T-helper 17 cell (primary cell): ENCODE measurements around the gene COL5A2. TPM values are rescaled to one million over a fixed set of nuclear protein-coding genes. Genes with fewer than 3 reads are reported as not detected.

Experiments used
- ATAC-seq: fragments of 150-1000 bp; cut with Tn5 transposase; 2 replicates; pipeline ENCODE4 v1.10.0; 2021; ENCODE audit warnings: mild to moderate bottlenecking, moderate library complexity
- DNase-seq, 3 donors: peaks; one replicate each; pipeline versions ENCODE4 v3.0.0 to v3.0.0-alpha.2; 2020 to 2021
- H3K9me3 ChIP-seq: one replicate; pipeline ENCODE4 v1.7.0; 2013; ENCODE audit warnings: low read length, mild to moderate bottlenecking; ENCODE audit not compliant: control insufficient read depth, poor library complexity, severe bottlenecking
- H3K27ac Mint-ChIP-seq: one replicate; pipeline ENCODE4 v1.8.0; 2022; ENCODE audit warnings: mild to moderate bottlenecking, moderate library complexity, mixed read lengths
- H3K27me3 Mint-ChIP-seq: one replicate; pipeline ENCODE4 v1.8.0; 2022; ENCODE audit warnings: mixed read lengths
- H3K36me3 Mint-ChIP-seq: one replicate; pipeline ENCODE4 v1.8.0; 2022; ENCODE audit warnings: low read depth, mixed read lengths
- H3K4me1 Mint-ChIP-seq: one replicate; pipeline ENCODE4 v1.8.0; 2022; ENCODE audit warnings: mild to moderate bottlenecking, mixed read lengths
- H3K4me3 Mint-ChIP-seq: one replicate; pipeline ENCODE4 v1.8.0; 2022; ENCODE audit warnings: mild to moderate bottlenecking, moderate library complexity, mixed read lengths
- total RNA-seq, 4 donors: library from RNA in 2 of 4; stranded (reverse) in 2 of 4; gene quantifications; one replicate each; pipeline ENCODE4 v1.2.3 and lab custom pipeline; 2022 to 2026

Gene COL5A2
- total RNA-seq, 2 donors from 2014 or later, result 0.18 to 0.37 TPM

DNA sequence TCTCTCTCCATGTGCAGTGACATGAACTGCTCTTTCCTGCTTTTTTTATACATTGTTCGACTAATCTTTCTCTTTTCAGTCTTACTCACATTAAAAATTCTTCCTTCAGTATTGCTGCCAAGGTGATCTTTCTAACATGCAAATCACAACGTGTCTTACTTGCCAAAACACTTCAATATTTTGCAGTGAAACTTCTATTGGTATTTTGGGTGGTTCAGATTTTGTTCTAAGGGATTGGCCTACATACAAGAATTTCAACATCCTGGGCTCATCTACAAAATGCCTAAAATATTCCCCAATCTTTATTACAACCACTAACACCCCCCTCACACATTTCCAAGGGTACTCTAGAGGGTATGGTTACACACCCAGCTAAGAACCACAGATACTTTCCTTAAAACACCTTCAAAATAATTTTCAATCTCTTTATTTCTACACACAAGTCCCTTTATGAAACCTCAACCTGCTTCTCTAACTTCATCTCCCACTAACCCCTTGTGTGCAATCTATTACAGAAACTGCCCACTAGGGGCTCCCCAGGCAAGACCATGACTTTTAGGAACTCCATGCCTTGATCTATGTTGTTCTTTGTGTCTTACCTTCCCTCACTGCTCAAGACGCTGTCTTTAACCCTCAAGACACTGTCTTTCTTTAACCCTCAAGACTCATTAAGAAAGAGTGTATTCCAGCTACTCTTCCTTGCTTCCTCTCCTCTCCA lies 154.5 kb downstream of the COL5A2 start:
- Mint-ChIP-seq H3K4me1 (no peaks in the 10 kb centered on the region), H3K4me3 (no peak overlapping the region), H3K27me3 (peaks cover 6% of the 10 kb centered on the region), H3K36me3 (no peaks in the 10 kb centered on the region), H3K27ac (no peak overlapping the region)
- DNase-seq (no peak), ATAC-seq (no peak)
- H3K9me3 ChIP-seq, result no peaks in the 10 kb centered on the region

DNA sequence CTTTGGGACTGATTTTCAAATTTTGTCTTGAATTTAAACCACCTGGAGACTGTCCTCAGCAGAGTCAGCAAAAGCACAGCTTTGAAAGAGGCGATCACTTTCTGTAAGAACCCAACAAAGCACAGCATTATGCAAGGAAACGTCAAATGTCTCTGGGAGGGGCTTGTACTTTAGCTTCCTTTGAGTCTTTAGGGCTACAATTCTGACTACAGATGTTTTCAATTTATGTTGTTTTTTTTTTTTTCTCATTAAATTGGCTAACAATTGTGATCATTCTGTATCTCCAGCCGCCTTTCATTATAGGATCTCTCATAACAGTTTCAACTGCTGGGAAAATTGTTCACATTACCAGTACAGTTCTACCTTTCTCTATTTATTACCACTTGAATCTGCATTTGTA lies 157.1 kb downstream of the COL5A2 start:
- Mint-ChIP-seq H3K27ac (no peak overlapping the region), H3K4me3 (no peak overlapping the region), H3K36me3 (no peaks in the 10 kb centered on the region), H3K27me3 (peaks cover 15% of the 10 kb centered on the region), H3K4me1 (no peaks in the 10 kb centered on the region)
- H3K9me3 ChIP-seq, result no peaks in the 10 kb centered on the region
- no peak for ATAC-seq
- DNase-seq, result no peak

DNA sequence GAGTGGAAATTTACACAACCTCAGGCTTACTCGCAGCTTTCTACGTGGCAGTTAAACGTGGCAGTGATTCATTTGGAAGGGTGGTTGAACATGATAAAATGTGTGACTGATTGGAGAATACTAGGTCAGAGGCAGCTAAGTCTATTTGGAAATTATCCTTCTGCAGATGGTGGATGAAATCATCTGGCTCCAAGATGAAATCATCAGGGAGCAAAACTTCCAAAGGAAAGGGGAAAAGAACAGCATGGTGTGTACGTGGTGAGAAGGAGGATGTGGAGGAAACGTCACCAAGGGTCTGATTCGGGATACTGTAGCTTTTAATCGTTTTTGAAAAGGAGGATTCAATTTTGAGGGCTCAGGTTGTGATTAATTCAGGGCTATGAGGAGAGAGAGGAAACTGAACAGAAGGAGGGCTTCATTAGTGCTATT lies 157.5 kb downstream of the COL5A2 start:
- Mint-ChIP-seq H3K4me1 (no peaks in the 10 kb centered on the region), H3K27me3 (peaks cover 16% of the 10 kb centered on the region), H3K36me3 (no peaks in the 10 kb centered on the region), H3K27ac (no peak overlapping the region), H3K4me3 (no peak overlapping the region)
- DNase-seq, result no peak
- ATAC-seq, result no peak
- no peaks in the 10 kb centered on the region for H3K9me3 ChIP-seq

DNA sequence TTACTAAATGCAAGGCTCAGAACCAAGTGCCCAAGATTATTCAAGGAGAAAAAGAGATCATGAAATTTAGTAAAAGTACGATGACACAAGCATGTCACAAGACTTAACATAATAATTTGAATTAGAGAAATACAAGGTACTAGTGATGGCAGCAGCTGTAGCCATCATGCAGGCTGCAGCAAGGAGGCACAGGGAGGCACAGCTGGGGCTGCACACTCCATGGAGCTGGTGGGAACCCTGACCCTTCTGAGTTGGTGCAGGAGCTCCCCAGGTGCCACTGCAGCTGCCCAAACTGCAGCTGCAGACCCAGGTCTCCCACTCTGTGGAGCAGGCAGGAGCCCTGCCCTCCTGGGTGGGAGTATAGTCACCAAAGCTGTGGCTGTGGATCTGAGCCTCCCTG lies 159.4 kb downstream of the COL5A2 start:
- H3K27ac Mint-ChIP-seq, result no peak overlapping the region
- H3K9me3 ChIP-seq, result no peaks in the 10 kb centered on the region
- H3K27me3 Mint-ChIP-seq, result peaks cover 16% of the 10 kb centered on the region
- no peak overlapping the region for H3K4me3 Mint-ChIP-seq
- ATAC-seq (no peak), DNase-seq (no peak)
- no peaks in the 10 kb centered on the region for H3K36me3 Mint-ChIP-seq
- H3K4me1 Mint-ChIP-seq, result no peaks in the 10 kb centered on the region

DNA sequence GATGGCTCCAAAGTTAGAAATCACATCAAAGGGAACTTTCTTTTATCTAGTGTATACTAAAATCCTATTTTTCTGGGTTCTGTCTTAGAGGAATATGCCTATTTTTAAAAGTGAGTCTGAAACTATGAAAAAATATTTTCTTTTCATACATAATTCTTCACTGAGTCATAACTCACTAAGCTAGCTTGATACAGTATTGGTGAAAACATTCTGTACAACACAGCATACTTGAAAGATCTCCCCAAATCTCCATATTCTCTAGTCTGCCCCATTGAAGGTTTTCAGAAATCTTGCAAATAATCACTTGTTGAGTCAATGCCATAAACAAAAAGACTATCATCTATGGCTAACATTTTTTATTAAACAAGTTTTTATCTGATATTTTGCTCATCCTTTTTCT lies 160.9 kb downstream of the COL5A2 start:
- no peaks in the 10 kb centered on the region for H3K9me3 ChIP-seq
- ATAC-seq, result no peak
- Mint-ChIP-seq H3K4me1 (no peaks in the 10 kb centered on the region), H3K27ac (no peak overlapping the region), H3K4me3 (no peak overlapping the region), H3K27me3 (peaks cover 10% of the 10 kb centered on the region), H3K36me3 (no peaks in the 10 kb centered on the region)
- DNase-seq, result no peak

DNA sequence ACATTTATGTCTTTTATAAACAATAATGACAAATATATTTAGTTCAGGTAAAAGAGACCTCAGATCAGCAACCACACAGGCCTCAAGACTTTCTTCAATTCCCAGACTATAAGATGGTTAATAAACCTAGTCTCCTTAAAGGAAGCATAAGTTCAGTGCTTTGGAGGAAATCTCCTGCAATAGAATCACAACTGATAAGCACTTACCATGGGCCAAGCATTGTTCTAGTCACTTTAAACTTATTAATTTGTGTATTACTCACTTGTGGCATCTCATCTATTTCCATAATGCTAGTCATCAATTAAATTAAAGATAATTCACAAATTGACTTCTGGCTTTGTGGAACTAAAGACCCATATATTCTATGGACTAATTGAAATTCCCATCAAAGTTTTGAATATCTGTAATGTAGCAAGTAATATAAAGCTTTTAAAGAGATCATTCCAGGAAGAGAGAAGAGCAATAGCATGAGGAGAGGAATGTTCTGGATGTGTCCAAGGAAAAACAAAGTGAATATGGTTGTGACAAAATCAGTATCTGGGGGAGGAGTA lies 163.2 kb downstream of the COL5A2 start:
- DNase-seq (no peak), ATAC-seq (no peak)
- peaks cover 10% of the 10 kb centered on the region for H3K27me3 Mint-ChIP-seq
- no peak overlapping the region for H3K27ac Mint-ChIP-seq
- H3K4me1 Mint-ChIP-seq, result no peaks in the 10 kb centered on the region
- no peaks in the 10 kb centered on the region for H3K36me3 Mint-ChIP-seq
- no peaks in the 10 kb centered on the region for H3K9me3 ChIP-seq
- H3K4me3 Mint-ChIP-seq, result no peak overlapping the region

DNA sequence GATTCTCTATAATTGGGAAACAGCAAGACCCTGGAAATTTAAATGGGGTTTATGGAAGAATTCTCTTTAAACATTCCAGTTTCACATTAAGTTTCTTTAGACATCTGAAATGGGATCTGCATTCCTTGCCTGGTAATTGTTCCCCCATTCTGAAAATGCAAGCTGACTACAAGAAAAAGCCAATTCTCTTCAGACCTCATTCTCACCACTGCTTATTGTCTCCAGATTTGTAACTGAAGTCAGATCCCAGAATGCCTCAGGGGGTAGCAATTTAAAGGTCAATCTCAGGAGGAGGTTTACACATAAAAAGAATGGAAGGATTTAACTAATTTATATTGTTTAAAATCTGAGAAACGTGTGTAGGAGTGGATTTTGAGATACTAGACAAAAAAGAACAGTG lies 164.2 kb downstream of the COL5A2 start:
- no peaks in the 10 kb centered on the region for H3K9me3 ChIP-seq
- no peaks in the 10 kb centered on the region for H3K36me3 Mint-ChIP-seq
- peaks cover 10% of the 10 kb centered on the region for H3K27me3 Mint-ChIP-seq
- no peak overlapping the region for H3K27ac Mint-ChIP-seq
- no peak for ATAC-seq
- no peak overlapping the region for H3K4me3 Mint-ChIP-seq
- H3K4me1 Mint-ChIP-seq, result no peaks in the 10 kb centered on the region
- DNase-seq, result no peak

DNA sequence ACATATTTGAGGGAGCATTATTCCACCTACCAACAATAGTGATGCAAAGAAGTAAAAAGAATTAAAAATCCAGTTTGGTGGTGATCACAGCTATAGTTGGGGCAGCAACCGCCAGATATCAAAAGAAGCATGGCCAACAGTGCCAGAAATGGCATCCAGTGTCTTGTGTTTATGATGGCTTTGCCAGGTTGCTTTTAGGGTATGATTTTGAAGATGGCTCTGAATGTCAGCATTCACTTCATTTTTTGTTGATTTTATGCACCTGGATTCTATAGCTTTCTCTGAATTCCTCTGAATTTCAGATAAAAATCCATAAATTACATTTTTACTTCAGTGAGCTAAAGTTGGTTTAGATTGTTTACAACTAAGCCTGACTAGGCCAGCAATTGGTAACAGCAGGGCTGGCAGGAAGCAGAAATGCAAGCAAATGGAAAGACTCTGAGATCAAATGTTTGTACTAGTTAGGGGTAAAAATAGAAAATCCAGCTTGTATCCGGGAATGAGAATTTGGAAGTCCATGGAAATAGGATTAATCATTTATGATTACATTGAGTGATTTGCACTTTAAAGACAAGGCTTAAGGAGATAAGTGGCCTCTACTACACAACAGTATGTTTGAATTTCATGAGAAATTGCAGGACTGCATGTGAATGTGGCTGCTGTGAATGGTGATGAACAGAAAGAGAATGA lies 165.0 kb downstream of the COL5A2 start:
- H3K9me3 ChIP-seq, result no peaks in the 10 kb centered on the region
- Mint-ChIP-seq H3K4me3 (no peak overlapping the region), H3K27me3 (peaks cover 10% of the 10 kb centered on the region), H3K36me3 (no peaks in the 10 kb centered on the region), H3K4me1 (no peaks in the 10 kb centered on the region), H3K27ac (no peak overlapping the region)
- DNase-seq (no peak), ATAC-seq (no peak)

DNA sequence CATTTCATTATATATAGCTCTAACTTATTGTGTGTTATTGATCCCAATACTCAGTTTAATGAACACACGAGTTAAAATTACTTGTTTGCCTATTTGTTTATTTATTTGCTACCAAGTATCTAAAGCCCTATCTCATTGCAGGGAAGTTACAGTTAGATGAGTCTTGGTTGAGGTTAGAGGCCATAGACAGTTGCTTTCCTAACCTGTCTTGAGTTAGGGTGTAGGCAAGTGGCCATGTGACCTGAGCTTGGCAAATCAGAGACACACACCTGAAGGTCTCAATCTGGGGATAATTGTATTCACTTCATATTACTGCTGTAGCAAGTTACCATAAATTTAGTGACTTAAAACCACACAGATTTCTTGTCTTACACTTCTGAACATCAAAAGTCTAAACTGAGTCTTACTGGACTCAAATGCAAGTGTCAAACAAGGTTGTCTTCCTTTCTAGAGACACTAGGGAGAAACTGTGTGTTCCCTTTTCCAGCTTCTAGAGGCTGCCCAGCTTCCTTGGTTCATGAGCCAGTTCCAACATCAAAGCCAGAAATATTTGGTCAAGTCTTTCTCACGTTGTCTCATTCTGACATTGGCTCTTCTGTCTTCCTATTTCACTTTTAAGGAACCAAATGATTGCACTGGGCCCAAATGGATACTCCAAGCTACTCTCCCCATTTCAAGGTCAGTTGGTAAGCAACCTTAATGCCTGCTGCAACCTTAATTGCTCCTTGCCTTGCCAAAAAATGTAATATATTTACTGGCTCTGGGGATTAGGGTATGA lies 165.7 kb downstream of the COL5A2 start:
- ATAC-seq, result no peak

DNA sequence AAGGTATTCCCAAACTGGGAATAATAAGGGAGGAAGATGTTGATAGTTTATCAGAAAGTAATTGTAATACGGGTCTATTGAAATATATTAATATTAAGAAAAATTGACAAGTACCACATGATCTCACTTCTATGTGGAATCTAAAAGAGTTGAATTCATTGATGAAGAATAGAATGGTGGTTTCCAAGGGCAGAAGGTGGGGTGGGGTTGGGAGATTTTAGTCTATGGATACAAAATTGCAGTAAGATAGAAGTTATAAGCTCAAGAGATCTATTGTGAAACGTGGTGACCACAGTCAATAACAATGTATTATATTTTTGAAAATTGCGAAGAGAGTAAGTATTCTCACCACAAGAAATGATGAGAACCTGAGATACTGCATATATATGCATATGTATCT lies 166.5 kb downstream of the COL5A2 start:
- no peaks in the 10 kb centered on the region for H3K4me1 Mint-ChIP-seq
- no peak overlapping the region for H3K4me3 Mint-ChIP-seq
- no peak overlapping the region for H3K27ac Mint-ChIP-seq
- DNase-seq (no peak), ATAC-seq (no peak)
- H3K36me3 Mint-ChIP-seq, result no peaks in the 10 kb centered on the region
- H3K27me3 Mint-ChIP-seq, result peaks cover 4% of the 10 kb centered on the region
- no peaks in the 10 kb centered on the region for H3K9me3 ChIP-seq

More for the DNA sequence above, 165.7 kb downstream of the COL5A2 start:
- Mint-ChIP-seq H3K27me3 (peaks cover 5% of the 10 kb centered on the region), H3K4me3 (no peak overlapping the region), H3K36me3 (no peaks in the 10 kb centered on the region), H3K4me1 (no peaks in the 10 kb centered on the region), H3K27ac (no peak overlapping the region)
- H3K9me3 ChIP-seq, result no peaks in the 10 kb centered on the region
- DNase-seq, result no peak

DNA sequence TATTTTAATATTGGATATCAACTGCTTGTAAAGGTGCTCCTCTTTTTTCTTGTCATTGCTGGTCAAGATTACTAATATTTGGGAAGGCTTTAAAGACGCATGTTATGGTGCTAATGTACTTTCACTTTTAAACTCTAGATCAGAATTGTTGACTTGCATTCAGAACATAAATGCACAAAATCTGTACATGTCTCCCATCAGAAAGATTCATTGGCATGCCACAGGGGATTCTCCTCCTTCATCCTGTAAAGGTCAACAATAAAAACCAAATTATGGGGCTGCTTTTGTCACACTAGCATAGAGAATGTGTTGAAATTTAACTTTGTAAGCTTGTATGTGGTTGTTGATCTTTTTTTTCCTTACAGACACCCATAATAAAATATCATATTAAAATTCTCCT lies 167.2 kb downstream of the COL5A2 start:
- no peaks in the 10 kb centered on the region for H3K36me3 Mint-ChIP-seq
- H3K27me3 Mint-ChIP-seq, result no peaks in the 10 kb centered on the region
- H3K27ac Mint-ChIP-seq, result no peak overlapping the region
- DNase-seq (no peak), ATAC-seq (no peak)
- H3K4me1 Mint-ChIP-seq, result no peaks in the 10 kb centered on the region
- no peaks in the 10 kb centered on the region for H3K9me3 ChIP-seq
- no peak overlapping the region for H3K4me3 Mint-ChIP-seq

DNA sequence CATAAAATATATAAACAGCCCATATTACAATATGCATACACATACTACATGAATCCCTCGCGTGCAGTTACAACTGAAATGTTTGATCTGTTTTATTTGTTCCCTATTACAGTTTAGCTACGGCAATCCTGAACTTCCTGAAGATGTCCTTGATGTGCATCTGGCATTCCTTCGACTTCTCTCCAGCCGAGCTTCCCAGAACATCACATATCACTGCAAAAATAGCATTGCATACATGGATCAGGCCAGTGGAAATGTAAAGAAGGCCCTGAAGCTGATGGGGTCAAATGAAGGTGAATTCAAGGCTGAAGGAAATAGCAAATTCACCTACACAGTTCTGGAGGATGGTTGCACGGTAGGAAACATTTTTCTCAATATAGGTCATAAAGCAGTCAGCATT lies 169.0 kb downstream of the COL5A2 start:
- Mint-ChIP-seq H3K4me3 (no peak overlapping the region), H3K36me3 (no peaks in the 10 kb centered on the region), H3K27ac (no peak overlapping the region), H3K4me1 (no peaks in the 10 kb centered on the region), H3K27me3 (peaks cover 6% of the 10 kb centered on the region)
- no peaks in the 10 kb centered on the region for H3K9me3 ChIP-seq
- ATAC-seq (no peak), DNase-seq (no peak)

DNA sequence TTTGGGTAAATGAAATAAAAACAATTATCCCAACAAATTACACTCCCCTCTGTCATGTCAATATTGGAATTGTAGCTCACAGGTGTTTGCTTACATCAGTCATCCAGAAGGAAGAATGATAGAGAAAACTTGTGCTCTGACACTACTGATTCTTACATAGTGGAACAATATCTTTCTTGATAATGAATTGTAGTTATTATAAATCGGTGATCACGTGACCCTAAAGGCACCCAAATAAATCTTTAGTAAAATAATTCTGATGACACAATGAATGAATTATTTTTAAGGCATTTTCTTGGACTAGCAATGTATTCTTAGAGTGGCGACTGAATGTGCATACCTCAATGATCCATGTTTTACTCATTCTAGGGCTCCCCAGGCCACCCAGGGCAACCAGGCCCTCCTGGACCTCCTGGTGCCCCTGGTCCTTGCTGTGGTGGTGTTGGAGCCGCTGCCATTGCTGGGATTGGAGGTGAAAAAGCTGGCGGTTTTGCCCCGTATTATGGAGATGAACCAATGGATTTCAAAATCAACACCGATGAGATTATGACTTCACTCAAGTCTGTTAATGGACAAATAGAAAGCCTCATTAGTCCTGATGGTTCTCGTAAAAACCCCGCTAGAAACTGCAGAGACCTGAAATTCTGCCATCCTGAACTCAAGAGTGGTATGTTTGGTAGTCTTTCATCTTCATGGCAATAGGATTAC lies 170.9 kb downstream of the COL5A2 start:
- Mint-ChIP-seq H3K36me3 (no peaks in the 10 kb centered on the region), H3K27me3 (peaks cover 6% of the 10 kb centered on the region), H3K27ac (no peak overlapping the region), H3K4me1 (no peaks in the 10 kb centered on the region), H3K4me3 (no peak overlapping the region)
- no peak for ATAC-seq
- no peak for DNase-seq
- no peaks in the 10 kb centered on the region for H3K9me3 ChIP-seq
